ENCODE data around the gene WWOX.

WWOX gene

GRCh38 chr16:78538292-78538691 lies 438.8 kb downstream of the WWOX start:
- TF ChIP-seq TAF1 (IDR thresholded peaks at IDR 0.05; ENCODE audit: low read depth, low read length) (no peak), POLR2AphosphoS5 (IDR thresholded peaks at IDR 0.05; ENCODE audit: low read depth, low read length) (no peak), POU2F2 (IDR thresholded peaks at IDR 0.05; ENCODE audit: low read depth, low read length) (no peak), SPI1 (IDR thresholded peaks at IDR 0.05; ENCODE audit: low read depth, low read length) (no peak), PAX5 (IDR thresholded peaks at IDR 0.05; ENCODE audit: insufficient read depth, low read length, severe bottlenecking) (no peak), POLR2A (IDR thresholded peaks at IDR 0.05; ENCODE audit: low read depth, low read length) (no peak)
- FAIRE-seq (no peak), DNase-seq (ENCODE audit: insufficient read length, low spot score) (no peak)

GRCh38 chr16:78538919-78539318 lies 439.5 kb downstream of the WWOX start:
- FAIRE-seq, result no peak
- DNase-seq (ENCODE audit: insufficient read length, low spot score), result no peak
- TF ChIP-seq TAF1 (IDR thresholded peaks at IDR 0.05; ENCODE audit: low read depth, low read length) (no peak), POU2F2 (IDR thresholded peaks at IDR 0.05; ENCODE audit: low read depth, low read length) (no peak), POLR2AphosphoS5 (IDR thresholded peaks at IDR 0.05; ENCODE audit: low read depth, low read length) (no peak), PAX5 (IDR thresholded peaks at IDR 0.05; ENCODE audit: insufficient read depth, low read length, severe bottlenecking) (no peak), SPI1 (IDR thresholded peaks at IDR 0.05; ENCODE audit: low read depth, low read length) (no peak), POLR2A (IDR thresholded peaks at IDR 0.05; ENCODE audit: low read depth, low read length) (no peak)

- FAIRE-seq, result no peak
These were observed 443.0 kb downstream of the WWOX start for GRCh38 chr16:78542419-78542818.

GRCh38 chr16:78543023-78543422 lies 443.6 kb downstream of the WWOX start:
- TF ChIP-seq POLR2A (IDR thresholded peaks at IDR 0.05; ENCODE audit: low read depth, low read length), result no peak
- TF ChIP-seq PAX5 (IDR thresholded peaks at IDR 0.05; ENCODE audit: insufficient read depth, low read length, severe bottlenecking), result no peak
- no peak for TF ChIP-seq POLR2AphosphoS5 (IDR thresholded peaks at IDR 0.05; ENCODE audit: low read depth, low read length)
- TF ChIP-seq TAF1 (IDR thresholded peaks at IDR 0.05; ENCODE audit: low read depth, low read length), result no peak
- no peak for TF ChIP-seq POU2F2 (IDR thresholded peaks at IDR 0.05; ENCODE audit: low read depth, low read length)
- TF ChIP-seq SPI1 (IDR thresholded peaks at IDR 0.05; ENCODE audit: low read depth, low read length), result no peak
- DNase-seq (ENCODE audit: insufficient read length, low spot score), result no peak
- FAIRE-seq, result no peak

More at GRCh38 chr16:78542419-78542818, 443.0 kb downstream of the WWOX start:
- DNase-seq (ENCODE audit: insufficient read length, low spot score), result no peak
- no peak for TF ChIP-seq POLR2AphosphoS5 (IDR thresholded peaks at IDR 0.05; ENCODE audit: low read depth, low read length)
- TF ChIP-seq PAX5 (IDR thresholded peaks at IDR 0.05; ENCODE audit: insufficient read depth, low read length, severe bottlenecking), result no peak
- TF ChIP-seq POU2F2 (IDR thresholded peaks at IDR 0.05; ENCODE audit: low read depth, low read length), result no peak
- no peak for TF ChIP-seq TAF1 (IDR thresholded peaks at IDR 0.05; ENCODE audit: low read depth, low read length)
- no peak for TF ChIP-seq POLR2A (IDR thresholded peaks at IDR 0.05; ENCODE audit: low read depth, low read length)
- TF ChIP-seq SPI1 (IDR thresholded peaks at IDR 0.05; ENCODE audit: low read depth, low read length), result no peak

GRCh38 chr16:78549366-78549765 lies 449.9 kb downstream of the WWOX start:
- TF ChIP-seq POLR2A (IDR thresholded peaks at IDR 0.05; ENCODE audit: low read depth, low read length), result no peak
- no peak for TF ChIP-seq SPI1 (IDR thresholded peaks at IDR 0.05; ENCODE audit: low read depth, low read length)
- TF ChIP-seq PAX5 (IDR thresholded peaks at IDR 0.05; ENCODE audit: insufficient read depth, low read length, severe bottlenecking), result no peak
- TF ChIP-seq POLR2AphosphoS5 (IDR thresholded peaks at IDR 0.05; ENCODE audit: low read depth, low read length), result no peak
- TF ChIP-seq POU2F2 (IDR thresholded peaks at IDR 0.05; ENCODE audit: low read depth, low read length), result no peak
- no peak for TF ChIP-seq TAF1 (IDR thresholded peaks at IDR 0.05; ENCODE audit: low read depth, low read length)
- no peak for DNase-seq (ENCODE audit: insufficient read length, low spot score)
- FAIRE-seq, result no peak

- no peak for FAIRE-seq
- no peak for TF ChIP-seq POU2F2 (IDR thresholded peaks at IDR 0.05; ENCODE audit: low read depth, low read length)
- no peak for TF ChIP-seq POLR2A (IDR thresholded peaks at IDR 0.05; ENCODE audit: low read depth, low read length)
- TF ChIP-seq PAX5 (IDR thresholded peaks at IDR 0.05; ENCODE audit: insufficient read depth, low read length, severe bottlenecking), result no peak
- TF ChIP-seq POLR2AphosphoS5 (IDR thresholded peaks at IDR 0.05; ENCODE audit: low read depth, low read length), result no peak
- no peak for TF ChIP-seq SPI1 (IDR thresholded peaks at IDR 0.05; ENCODE audit: low read depth, low read length)
- no peak for TF ChIP-seq TAF1 (IDR thresholded peaks at IDR 0.05; ENCODE audit: low read depth, low read length)
- no peak for DNase-seq (ENCODE audit: insufficient read length, low spot score)
These were observed 452.1 kb downstream of the WWOX start for GRCh38 chr16:78551487-78552085.

- TF ChIP-seq TAF1 (IDR thresholded peaks at IDR 0.05; ENCODE audit: low read depth, low read length) (no peak), PAX5 (IDR thresholded peaks at IDR 0.05; ENCODE audit: insufficient read depth, low read length, severe bottlenecking) (no peak), POLR2A (IDR thresholded peaks at IDR 0.05; ENCODE audit: low read depth, low read length) (no peak), POU2F2 (IDR thresholded peaks at IDR 0.05; ENCODE audit: low read depth, low read length) (no peak)
- no peak for DNase-seq (ENCODE audit: insufficient read length, low spot score)
- FAIRE-seq, result no peak
These were observed 452.7 kb downstream of the WWOX start for GRCh38 chr16:78552106-78552675.

GRCh38 chr16:78552716-78553115 lies 453.3 kb downstream of the WWOX start:
- no peak for FAIRE-seq
- no peak for TF ChIP-seq POLR2A (IDR thresholded peaks at IDR 0.05; ENCODE audit: low read depth, low read length)
- TF ChIP-seq TAF1 (IDR thresholded peaks at IDR 0.05; ENCODE audit: low read depth, low read length), result no peak
- TF ChIP-seq PAX5 (IDR thresholded peaks at IDR 0.05; ENCODE audit: insufficient read depth, low read length, severe bottlenecking), result no peak
- TF ChIP-seq SPI1 (IDR thresholded peaks at IDR 0.05; ENCODE audit: low read depth, low read length), result no peak
- TF ChIP-seq POU2F2 (IDR thresholded peaks at IDR 0.05; ENCODE audit: low read depth, low read length), result no peak
- TF ChIP-seq POLR2AphosphoS5 (IDR thresholded peaks at IDR 0.05; ENCODE audit: low read depth, low read length), result no peak

GRCh38 chr16:78553268-78554039 lies 454.0 kb downstream of the WWOX start:
- FAIRE-seq, result no peak
- no peak for DNase-seq (ENCODE audit: insufficient read length, low spot score)
- TF ChIP-seq POLR2AphosphoS5 (IDR thresholded peaks at IDR 0.05; ENCODE audit: low read depth, low read length) (no peak), POU2F2 (IDR thresholded peaks at IDR 0.05; ENCODE audit: low read depth, low read length) (no peak), TAF1 (IDR thresholded peaks at IDR 0.05; ENCODE audit: low read depth, low read length) (no peak), SPI1 (IDR thresholded peaks at IDR 0.05; ENCODE audit: low read depth, low read length) (no peak), PAX5 (IDR thresholded peaks at IDR 0.05; ENCODE audit: insufficient read depth, low read length, severe bottlenecking) (no peak), POLR2A (IDR thresholded peaks at IDR 0.05; ENCODE audit: low read depth, low read length) (no peak)

More at GRCh38 chr16:78552716-78553115, 453.3 kb downstream of the WWOX start:
- no peak for DNase-seq (ENCODE audit: insufficient read length, low spot score)

All from GM12891 (cell line).